Fibroblast of gingiva (primary cell): Measurements from ENCODE around the gene ITGB2.
A peak's percentile ranks its signal among the peaks of the same experiment; 100 is the strongest.

Experiments
- DNase-seq: peaks from one replicate; pipeline ENCODE4 v3.0.0-alpha.2; 2011; ENCODE audit warnings: low read depth

ITGB2 gene

GRCh38 chr21:44940116-44940631 lies 19.5 kb upstream of the ITGB2 start:
- no peak for DNase-seq

- DNase-seq = peak; percentile 74
Observed at GRCh38 chr21:44939532-44940115, 18.9 kb upstream of the ITGB2 start, which contains the start of gene SLX9. Gene SLX9 (plus strand): TSS chr21:44940029. CDS start chr21:44940058, 29 bp downstream.

DNA sequence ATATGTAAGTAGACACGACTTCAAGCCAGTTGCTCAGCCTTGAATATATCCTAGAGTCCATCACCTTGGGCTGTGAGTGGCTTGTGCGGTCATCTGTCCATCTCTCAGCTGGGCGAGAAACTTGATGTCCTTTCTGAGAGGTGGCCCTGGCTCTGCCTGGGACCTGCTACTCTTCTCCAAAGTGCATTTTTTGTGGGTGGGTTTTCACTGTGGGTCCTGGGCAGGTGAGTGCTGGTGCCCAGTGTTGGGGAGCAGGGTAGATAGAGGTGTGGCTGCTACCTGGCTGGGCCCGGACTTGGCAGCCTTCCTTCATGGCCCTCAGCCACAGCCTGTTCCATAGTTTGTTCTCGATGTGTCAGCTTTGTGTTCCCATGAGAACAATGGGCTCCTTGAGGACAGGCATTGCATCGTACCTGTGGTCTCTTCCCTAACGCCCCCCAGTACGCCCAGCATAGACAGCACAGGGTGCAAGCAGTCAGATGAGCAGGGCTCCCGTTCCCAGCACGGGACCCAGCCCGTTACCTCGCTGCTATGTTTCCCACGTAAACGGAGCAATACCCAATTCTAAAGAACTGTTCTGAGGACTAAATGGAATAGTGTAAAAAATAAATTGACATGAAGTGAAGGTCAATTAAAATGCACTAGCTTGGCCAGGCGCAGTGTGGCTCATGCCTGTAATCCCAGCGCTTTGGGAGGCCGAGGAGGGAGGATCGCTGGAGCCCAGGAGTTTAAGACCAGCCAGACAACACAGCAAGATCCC lies 18.3 kb upstream of the ITGB2 start:
- DNase-seq = no peak

GRCh38 chr21:44935533-44935927 lies 14.8 kb upstream of the ITGB2 start:
- DNase-seq = no peak

DNA sequence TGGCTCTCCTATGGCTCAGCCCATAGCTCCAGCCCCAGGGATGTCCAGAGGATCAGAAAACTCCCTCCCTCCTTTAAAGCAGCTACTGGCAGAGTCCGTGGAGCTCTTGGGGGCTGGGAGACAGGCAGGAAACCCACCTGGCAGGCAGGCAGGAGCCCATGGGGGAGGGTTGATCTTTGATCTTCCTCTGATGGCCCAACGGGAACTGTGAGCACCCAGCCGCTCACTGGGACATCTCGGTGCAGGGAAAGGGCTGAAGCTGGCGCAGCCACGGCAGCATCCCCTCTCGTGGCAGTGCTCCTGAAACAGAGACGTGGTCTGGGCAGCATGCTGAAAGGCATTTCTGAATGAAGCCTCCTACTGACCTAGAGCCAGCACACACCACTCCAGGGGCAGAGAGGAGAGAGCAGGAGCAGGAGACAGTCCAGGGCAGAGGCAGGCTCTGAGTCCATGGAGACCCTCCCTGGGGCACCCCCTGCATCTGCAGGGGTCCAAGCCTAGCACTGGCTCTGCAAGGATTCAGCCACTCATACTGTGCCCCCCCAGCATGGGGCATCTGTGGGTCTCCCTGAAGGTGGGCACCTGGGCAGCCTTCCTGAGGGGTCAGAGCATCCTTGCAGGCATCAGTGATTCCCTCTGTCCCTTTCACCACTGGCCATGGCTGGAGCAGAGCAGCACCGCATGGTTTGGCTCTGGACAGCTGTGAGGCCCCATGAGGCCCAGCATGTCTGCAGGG lies 14.3 kb upstream of the ITGB2 start:
- DNase-seq = no peak

DNA sequence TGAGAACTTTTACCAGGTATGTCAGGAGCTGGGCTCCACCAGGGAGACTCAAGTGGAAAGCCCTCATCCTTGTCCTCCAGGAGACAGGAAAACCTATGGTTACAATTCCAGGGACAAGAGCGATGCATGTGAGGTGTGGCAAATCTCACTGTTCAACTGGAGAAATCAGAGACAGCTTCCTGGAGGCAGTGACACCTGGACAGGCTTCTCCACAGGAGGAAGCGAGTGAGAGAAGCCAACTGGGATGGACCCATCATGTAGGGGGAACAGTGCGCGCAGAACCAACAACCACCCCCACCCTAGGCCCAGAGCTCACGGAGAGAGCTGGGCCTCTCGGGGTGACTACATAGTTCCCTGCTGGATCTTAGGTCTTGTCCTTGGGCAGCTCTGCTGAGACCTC lies 13.6 kb upstream of the ITGB2 start:
- no peak for DNase-seq

DNA sequence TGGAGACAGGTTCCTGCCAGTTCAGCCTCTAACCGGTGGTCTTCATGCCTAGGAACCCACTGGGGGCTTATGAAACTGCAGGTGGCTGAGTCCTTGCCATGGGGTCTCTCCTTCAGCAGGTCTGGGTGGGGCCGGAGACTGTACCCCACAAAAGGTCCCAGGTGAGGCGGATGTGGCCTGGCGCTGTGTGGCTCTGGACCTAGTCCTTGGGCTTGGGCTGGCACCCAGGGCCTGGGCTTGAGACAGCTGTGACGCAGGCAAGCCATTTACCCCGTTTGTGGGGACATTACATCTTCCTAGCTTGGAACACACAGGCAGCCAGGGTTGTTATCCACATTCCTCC lies 13.2 kb upstream of the ITGB2 start:
- no peak for DNase-seq

DNA sequence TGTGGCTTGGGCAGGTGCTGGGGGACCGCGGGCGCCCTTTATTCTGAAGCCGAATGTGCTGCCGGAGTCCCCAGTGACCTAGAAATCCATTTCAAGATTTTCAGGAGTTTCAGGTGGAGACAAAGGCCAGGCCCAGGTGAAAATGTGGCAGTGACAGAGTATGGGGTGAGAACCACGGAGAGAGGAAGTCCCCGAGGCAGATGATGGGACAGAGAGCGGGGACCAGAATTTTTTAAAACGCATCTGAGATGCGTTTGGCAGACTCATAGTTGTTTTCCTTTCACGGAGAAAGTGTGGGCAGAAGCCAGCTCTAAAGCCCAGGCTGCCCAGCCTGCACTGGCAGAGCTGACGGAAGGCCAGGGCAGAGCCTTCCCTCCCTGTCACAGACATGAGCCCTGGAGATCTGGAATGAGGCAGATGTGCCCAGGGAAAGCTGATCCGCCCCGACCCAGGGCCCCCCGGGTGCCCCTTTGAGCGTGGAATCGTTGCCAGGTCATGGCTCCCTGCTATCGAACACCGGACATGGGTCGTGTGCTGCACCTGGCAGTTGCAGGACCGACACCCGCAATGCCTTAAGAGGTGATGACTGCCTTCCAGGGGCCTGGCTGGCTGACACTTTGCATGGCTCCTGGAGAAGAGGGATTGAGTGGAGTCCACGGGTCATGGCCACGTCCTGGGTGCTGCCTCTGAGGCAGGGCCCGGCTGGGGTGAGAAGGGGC lies 12.7 kb upstream of the ITGB2 start:
- DNase-seq = no peak

DNA sequence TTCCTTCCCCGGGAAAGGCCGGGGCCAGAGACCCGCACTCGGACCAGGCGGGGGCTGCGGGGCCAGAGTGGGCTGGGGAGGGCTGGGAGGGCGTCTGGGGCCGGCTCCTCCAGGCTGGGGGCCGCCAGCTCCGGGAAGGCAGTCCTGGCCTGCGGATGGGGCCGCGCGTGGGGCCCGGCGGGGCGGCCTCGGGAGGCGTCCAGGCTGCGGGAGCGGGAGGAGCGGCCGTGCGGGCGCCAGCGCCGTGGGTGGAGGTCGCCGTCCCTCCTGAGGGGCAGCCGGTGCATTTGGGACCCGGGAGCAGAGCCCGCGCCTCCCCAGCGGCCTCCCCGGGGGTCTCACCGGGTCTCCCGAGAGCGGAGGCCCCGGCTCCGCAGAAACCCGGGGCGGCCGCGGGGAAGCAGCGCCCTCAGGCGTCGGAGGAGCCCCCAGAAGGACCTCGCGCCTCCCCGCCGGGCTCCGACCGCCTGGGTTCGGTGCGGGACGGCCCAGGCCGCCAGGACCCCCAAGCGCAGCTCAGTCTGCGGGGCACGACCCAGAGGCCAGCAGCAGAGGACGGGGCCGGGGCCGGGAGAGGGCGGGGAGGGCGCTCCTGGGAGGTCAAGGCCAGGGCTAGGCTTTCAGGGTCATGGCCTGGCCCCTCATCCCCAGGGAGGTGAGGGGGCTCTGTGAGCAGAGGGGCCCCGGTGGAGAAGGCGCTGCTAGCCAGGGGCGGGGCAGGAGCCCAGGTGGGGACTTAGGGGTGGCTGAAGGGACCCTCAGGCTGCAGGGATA lies 11.9 kb upstream of the ITGB2 start:
- DNase-seq = no peak

GRCh38 chr21:44931501-44932407 lies 11.1 kb upstream of the ITGB2 start:
- no peak for DNase-seq

DNA sequence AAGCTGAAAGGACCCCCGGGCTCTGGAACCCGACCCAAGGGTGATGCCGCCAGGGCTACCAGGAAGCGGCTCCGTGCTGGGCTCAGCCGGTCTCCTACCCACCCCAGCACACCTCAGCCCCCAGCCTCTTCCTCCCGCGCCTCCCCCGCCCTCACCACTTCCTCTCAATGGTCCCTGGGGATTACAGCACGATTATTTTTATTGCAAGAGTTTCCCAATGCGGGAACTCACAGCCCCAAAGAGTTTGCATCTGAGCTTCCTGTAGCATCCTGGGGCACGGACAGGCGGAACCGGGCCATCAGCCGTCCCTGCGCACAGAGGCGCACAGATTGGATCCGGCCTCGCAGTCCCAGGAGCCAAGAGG lies 10.4 kb upstream of the ITGB2 start:
- peak; percentile 68 for DNase-seq

- peak; percentile 12 for DNase-seq
Observed at GRCh38 chr21:44930543-44930981, 9.9 kb upstream of the ITGB2 start.

- no peak for DNase-seq
Observed at GRCh38 chr21:44929799-44930542, 9.3 kb upstream of the ITGB2 start.

GRCh38 chr21:44929242-44929798 lies 8.6 kb upstream of the ITGB2 start:
- no peak for DNase-seq

DNA sequence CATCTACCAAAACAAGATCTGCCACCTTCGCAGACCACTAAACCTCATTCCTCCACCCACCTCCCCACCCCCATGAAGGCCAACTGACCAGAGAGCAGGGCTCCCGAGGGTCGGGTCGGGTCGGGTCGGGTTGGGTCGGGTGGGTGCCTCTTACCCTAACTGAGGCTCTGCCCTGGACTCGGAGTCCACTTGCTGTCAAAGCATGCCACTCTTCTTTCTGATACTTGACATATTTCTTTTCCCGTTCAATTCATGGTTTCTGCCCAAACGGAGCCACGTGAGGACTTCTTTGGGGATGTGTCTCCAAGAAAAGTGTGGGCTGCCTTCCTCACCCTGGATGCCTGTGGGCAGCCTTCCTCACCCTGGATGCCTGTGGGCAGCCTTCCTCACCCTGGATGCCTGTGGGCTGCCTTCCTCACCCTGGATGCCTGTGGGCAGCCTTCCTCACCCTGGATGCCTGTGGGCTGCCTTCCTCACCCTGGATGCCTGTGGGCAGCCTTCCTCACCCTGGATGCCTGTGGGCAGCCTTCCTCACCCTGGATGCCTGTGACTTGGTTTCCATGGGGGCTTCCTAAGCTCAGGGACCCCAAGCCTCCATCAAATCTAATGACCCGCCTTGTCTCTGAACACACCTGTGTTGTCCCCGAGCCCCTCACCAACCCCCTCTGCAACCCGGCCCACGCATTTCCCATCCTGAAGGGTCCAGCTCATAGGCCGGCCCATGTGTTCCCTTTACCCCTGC lies 8.0 kb upstream of the ITGB2 start:
- DNase-seq = peak; percentile 62

- DNase-seq = peak; percentile 46
Observed at GRCh38 chr21:44927587-44928461, 7.1 kb upstream of the ITGB2 start.

- no peak for DNase-seq
Observed at GRCh38 chr21:44927259-44927586, 6.5 kb upstream of the ITGB2 start.
